ENCODE results near the gene LRP6.

Gene LRP6

DNA sequence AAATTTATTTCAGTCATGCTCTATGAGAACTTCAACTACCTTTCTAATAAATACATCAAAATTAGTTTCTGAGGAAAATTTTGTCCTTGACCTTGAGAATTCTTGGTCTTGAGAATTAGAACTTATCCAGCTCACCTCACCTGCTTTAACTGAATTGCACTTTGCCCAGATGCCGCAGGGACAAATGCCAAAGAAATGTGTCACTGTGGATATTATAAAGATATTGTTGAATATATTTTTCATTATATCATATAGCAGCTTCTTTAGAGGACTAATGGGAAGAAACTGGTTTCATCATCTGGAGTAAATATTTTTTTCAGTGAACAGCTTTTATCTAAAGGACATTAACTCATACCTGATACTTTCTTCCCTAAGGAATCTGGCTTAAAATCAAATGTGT lies 54.1 kb downstream of the LRP6 start:
- TF ChIP-seq, protein P1, sequence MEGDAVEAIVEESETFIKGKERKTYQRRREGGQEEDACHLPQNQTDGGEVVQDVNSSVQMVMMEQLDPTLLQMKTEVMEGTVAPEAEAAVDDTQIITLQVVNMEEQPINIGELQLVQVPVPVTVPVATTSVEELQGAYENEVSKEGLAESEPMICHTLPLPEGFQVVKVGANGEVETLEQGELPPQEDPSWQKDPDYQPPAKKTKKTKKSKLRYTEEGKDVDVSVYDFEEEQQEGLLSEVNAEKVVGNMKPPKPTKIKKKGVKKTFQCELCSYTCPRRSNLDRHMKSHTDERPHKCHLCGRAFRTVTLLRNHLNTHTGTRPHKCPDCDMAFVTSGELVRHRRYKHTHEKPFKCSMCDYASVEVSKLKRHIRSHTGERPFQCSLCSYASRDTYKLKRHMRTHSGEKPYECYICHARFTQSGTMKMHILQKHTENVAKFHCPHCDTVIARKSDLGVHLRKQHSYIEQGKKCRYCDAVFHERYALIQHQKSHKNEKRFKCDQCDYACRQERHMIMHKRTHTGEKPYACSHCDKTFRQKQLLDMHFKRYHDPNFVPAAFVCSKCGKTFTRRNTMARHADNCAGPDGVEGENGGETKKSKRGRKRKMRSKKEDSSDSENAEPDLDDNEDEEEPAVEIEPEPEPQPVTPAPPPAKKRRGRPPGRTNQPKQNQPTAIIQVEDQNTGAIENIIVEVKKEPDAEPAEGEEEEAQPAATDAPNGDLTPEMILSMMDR (conservative IDR thresholded peaks at IDR 0.05) = no peak
- H3K27ac ChIP-seq = no peak overlapping the region

- no peak overlapping the region for H3K27ac ChIP-seq
- TF ChIP-seq, protein P1 (conservative IDR thresholded peaks at IDR 0.05) = no peak
Measured at GRCh38 chr12:12210983-12211382, 55.9 kb downstream of the LRP6 start.

DNA sequence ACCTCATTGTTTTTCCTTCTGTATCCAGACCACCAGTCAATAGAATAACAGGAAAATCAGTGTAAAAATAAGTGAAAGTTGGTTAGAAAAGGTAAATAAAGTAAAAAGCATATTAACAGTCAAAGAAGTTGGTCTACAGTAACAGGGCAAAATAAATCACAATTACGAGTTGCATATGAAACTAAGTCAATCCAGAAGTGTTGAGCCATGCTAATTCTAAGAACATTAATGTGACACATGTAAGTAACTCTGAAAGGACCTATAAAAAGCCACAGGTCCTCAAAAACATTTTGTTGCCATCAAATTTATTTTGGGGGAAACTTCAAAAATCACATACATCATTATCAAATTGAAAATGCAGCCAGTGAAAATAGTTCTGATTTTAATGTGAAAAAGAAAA lies 56.4 kb downstream of the LRP6 start:
- H3K27ac ChIP-seq = no peak overlapping the region
- TF ChIP-seq, protein P1 (conservative IDR thresholded peaks at IDR 0.05) = no peak

GRCh38 chr12:12209675-12210074 lies 57.2 kb downstream of the LRP6 start:
- H3K27ac ChIP-seq = no peak overlapping the region
- TF ChIP-seq, protein P1 (conservative IDR thresholded peaks at IDR 0.05) = no peak

GRCh38 chr12:12209043-12209442 lies 57.8 kb downstream of the LRP6 start:
- TF ChIP-seq, protein P1 (conservative IDR thresholded peaks at IDR 0.05) = no peak
- no peak overlapping the region for H3K27ac ChIP-seq

DNA sequence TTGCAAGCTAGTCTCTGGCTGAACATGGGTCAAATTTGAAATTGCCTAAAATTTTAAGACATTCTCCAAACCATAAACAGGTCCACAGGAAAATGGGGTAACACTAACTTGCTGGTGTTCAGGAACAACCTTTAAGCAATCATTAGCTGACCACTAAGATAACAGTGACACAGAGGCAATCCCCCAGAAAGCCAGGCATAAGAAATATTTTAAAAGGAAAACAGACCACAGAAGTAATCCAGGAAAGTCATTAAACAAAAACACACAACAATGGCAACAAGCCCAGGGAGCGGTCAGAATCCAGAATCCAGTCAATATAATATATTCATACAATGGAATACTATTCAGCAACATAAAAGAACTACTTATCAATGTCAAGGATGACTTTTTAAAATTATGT lies 59.1 kb downstream of the LRP6 start:
- TF ChIP-seq, protein P1 (conservative IDR thresholded peaks at IDR 0.05) = no peak
- no peak overlapping the region for H3K27ac ChIP-seq

GRCh38 chr12:12206776-12207388 lies 60.0 kb downstream of the LRP6 start:
- TF ChIP-seq, protein P1 (conservative IDR thresholded peaks at IDR 0.05) = no peak

More at GRCh38 chr12:12206776-12207388, 60.0 kb downstream of the LRP6 start:
- H3K27ac ChIP-seq = no peak overlapping the region

All from VCaP (cell line).